ENCODE measurements around the gene TMEM50B. TPM values are rescaled to one million over a fixed set of nuclear protein-coding genes. Genes with fewer than 3 reads are reported as not detected.
"Not testable (repeated sequence)": the region's sequence is repeated elsewhere in the genome, so short reads cannot be mapped to it uniquely, and the experiment has no call there.

The TMEM50B gene
- total RNA-seq, 1 donor from 2014 or later, result 16.4 TPM

DNA sequence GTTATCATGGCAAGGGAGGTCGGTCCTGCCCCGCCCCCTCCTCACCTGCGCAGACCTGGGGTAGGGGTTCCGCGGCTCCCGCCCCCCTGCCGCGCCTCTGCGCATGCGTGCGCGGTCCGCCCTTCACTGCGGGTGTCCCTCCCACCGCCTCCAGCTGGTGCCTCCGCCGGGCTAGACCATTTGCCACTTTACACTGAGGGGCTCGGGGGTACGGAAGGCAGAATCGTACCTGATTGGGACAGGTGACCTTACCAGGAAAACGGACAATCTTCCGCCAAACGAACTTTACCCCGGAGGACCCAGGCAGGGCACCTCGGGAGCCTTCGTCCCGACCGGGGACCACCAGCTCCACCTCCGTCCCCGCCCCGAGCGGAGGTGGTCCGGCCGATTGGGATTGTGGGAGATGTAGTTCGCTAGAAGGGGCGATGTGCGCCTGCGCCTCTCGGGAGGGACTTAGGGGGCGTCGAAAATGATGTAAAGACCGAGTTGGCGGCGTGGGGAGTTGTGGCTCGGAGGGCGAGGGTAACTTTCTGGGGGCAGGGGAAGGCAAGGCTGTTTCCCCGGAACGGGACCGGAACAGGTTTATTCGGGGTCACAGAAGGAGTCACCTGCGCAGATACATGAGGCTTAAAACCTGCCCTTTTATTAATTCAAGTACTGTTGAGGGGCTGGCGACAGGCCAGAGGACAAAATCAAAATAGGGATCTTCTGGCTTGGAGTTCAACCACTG, 11.8 kb upstream of the TMEM50B start, which contains the start of gene DNAJC28:
TSS of gene DNAJC28 (minus strand) at position 344 of the 730 bp plus-strand sequence. CDS start 2,323 bp downstream, outside the sequence.
- Mint-ChIP-seq H3K4me3 (peak within 1 kb of the TSS; percentile 84), H3K27ac (peak within 1 kb of the TSS; percentile 72), H3K4me1 (peaks cover 10% of the 10 kb centered on the region), H3K27me3 (peaks cover 18% of the 10 kb centered on the region), H3K36me3 (ENCODE audit: low read depth) (no peaks in the 10 kb centered on the region), H3K9me3 (no peaks in the 10 kb centered on the region)
- DNase-seq, result peak; percentile 98
- intact Hi-C loops (cut with micrococcal nuclease), result loop anchor here (1.0 to 5.0 kb wide), 4 partner anchors 12 to 150 kb away; partner anchors contain the start of genes CRYZL1, DONSON, GART and TMEM50B

DNA sequence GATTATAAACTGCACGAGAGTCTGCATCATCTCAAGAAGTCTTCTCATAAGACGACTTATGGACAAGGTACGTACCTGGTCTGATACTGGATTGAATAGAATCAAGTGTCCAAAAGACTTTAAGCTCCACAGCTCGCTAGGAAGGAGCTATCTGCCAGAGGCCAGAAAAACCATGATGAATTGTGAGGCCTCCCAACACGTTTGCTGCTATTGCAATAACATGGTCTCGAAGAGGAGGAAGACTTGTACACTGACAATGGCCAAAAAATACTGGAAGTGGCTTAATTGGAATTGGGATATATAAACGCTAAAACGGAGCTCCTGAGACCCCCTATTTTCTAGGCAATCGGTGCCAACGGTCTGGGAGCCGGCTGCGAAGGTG, 11.2 kb upstream of the TMEM50B start:
- Mint-ChIP-seq H3K4me3 (peak overlapping the region; percentile 84), H3K4me1 (peaks cover 10% of the 10 kb centered on the region), H3K27me3 (peaks cover 15% of the 10 kb centered on the region), H3K36me3 (ENCODE audit: low read depth) (no peaks in the 10 kb centered on the region), H3K27ac (peak overlapping the region; percentile 13), H3K9me3 (no peaks in the 10 kb centered on the region)
- intact Hi-C loops (cut with micrococcal nuclease), result loop anchor here (1.0 to 5.0 kb wide), 4 partner anchors 12 to 150 kb away; partner anchors contain the start of genes CRYZL1, DONSON, GART and TMEM50B
- DNase-seq, result no peak

DNA sequence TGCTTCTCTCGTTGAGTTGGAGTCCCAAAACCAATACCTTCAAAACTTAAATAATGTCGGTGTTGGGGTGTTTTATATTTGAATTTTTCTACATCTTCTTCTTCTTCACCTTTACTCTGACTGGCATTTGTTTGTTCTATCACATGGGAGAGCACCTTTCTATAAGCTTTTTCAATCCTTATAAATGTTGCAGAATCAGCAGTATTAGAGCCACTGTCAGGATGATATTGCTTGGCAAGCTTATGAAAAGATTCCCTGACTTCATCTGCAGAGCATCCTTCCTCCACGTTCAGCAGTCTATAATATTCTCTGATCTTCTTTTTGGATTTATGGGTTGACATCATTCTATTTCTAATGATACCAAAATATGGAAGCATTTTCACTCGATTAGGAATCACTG, 9.2 kb upstream of the TMEM50B start:
- peaks cover 15% of the 10 kb centered on the region for H3K27me3 Mint-ChIP-seq
- H3K36me3 Mint-ChIP-seq (ENCODE audit: low read depth), result no peaks in the 10 kb centered on the region
- DNase-seq, result no peak
- intact Hi-C loops (cut with micrococcal nuclease), result loop anchor here (10.0 kb wide), 1 partner anchor 714 kb away; the partner anchor contains the start of gene PAXBP1
- H3K27ac Mint-ChIP-seq, result no peak overlapping the region
- H3K4me1 Mint-ChIP-seq, result peaks cover 10% of the 10 kb centered on the region
- no peaks in the 10 kb centered on the region for H3K9me3 Mint-ChIP-seq
- no peak overlapping the region for H3K4me3 Mint-ChIP-seq

DNA sequence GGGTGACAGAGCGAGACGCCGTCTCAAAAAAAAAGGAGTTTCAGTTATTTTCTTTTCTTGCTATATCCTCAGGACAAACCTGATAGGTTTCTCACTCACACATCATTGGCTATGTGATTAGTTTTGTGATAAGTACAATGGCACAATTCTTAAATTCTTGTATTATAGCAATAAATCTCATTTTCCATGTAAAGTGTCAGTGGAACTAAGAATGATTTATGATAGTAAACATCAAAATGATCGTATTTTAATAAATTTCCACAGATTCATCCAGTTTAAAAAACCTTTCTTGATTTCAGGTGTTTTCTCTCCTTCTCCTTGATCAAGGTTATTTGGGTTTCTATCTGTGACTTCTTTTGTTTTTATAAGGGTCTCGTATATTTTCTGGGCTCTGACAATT, 8.2 kb upstream of the TMEM50B start:
- no peak for DNase-seq
- Mint-ChIP-seq H3K27me3 (peaks cover 18% of the 10 kb centered on the region), H3K4me1 (peaks cover 10% of the 10 kb centered on the region), H3K9me3 (no peaks in the 10 kb centered on the region), H3K27ac (no peak overlapping the region), H3K36me3 (ENCODE audit: low read depth) (no peaks in the 10 kb centered on the region), H3K4me3 (no peak overlapping the region)
- intact Hi-C loops (cut with micrococcal nuclease), result loop anchor here (10.0 kb wide), 1 partner anchor 713 kb away; the partner anchor contains the start of gene PAXBP1

DNA sequence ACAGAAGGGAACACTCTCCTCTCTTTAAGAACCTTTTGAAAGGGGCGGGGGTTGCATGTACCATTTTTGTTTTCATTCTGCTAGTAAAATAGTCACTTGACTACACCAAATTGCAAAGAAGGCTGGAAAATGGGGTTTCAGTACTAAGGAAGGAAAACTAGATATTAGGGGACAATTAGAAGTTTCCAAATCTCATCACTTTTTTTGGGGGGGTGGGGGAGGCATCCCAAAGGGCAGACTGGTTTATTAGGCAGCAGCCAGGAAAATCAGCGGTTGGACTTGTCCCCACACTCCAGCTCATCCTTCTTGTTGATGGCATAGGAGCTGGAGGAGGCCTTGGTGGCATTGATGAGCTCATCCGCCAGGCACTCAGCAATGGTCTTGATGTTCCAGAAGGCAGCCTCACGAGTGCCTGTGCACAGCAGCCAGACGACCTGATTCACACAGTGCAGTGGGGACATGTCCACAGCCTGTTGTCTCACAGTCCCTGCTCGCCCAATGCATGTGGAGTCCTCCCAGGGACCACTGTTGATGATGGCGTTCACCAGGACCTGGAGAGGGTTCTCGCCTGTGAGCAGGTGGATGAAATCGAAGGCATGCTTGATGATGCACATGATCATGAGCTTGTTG, 1.7 kb upstream of the TMEM50B start:
- Mint-ChIP-seq H3K36me3 (ENCODE audit: low read depth) (no peaks in the 10 kb centered on the region), H3K9me3 (no peaks in the 10 kb centered on the region), H3K27ac (no peak overlapping the region), H3K4me1 (peaks cover 15% of the 10 kb centered on the region), H3K27me3 (peaks cover 14% of the 10 kb centered on the region), H3K4me3 (peak overlapping the region; percentile 93)
- DNase-seq, result no peak
- intact Hi-C loops (cut with micrococcal nuclease), result loop anchor here (10.0 kb wide), 1 partner anchor 707 kb away; the partner anchor contains the start of gene PAXBP1

DNA sequence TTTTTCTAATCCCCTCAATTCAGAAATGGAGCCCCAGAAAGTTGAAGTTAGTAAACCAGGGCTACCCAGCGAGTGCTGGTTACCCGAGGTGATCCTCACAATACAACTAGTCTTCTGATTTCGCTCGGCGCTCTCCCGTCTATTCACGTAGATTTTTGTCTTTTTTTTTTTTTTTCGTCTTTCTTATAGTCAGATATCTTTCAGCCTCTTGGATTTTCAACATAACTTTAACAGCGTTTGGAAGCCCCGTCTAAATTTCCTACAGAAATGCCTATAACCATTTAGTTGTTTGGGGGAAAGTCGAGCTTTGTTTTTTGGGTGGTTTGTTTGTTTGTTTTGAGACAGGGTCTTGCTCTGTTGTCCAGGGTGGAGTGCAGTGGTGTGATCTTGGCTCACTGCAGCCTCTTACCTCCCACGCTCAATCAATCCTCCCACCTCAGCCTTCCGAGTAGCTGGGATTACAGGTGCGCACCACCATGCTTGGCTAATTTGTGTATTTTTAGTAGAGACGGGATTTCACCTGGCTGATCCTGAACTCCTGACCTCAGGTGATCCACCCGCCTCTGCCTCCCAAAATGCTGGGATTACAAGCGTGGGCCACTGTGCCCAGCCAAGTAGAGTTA, 818 bp upstream of the TMEM50B start:
- no peaks in the 10 kb centered on the region for H3K36me3 Mint-ChIP-seq (ENCODE audit: low read depth)
- no peak for DNase-seq

DNA sequence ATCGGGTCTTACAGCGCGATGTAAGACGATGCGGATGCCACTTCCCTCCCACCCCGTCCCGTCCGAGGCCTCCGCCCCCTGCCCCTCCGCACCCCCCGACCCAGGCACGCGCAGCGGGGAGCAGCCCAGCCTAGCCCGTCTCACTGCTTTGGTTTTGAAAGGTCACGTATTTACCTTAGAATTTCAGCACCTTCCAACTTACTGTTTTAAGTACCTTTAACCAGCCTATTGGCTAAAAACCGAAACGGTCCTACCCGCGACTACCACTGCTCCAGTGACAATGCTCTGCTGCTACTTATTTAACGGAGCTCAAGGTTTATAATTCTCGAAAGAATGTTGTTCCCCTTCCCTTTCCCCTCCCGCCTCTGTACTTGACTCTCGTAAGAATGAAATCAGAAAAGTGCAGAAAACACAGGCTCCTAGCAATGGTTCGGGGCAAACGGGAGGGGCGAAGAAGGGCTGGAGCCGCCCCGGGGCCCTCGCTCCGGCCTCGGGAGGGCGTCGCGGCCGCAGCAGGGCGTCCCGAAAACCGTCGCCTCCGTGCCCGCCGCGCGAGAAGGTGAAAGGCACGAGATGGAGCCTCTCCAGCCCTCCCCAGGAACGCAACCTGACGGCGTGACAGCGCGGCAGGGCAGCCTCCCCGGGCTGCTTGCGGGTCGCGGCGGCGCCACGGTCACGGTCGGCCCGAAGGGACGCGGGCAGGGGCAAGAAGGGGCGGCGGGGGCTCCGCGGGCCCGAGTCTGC, 667 bp downstream of the TMEM50B start:
- Mint-ChIP-seq H3K27ac (peak overlapping the region; percentile 83), H3K9me3 (no peaks in the 10 kb centered on the region), H3K4me3 (peak overlapping the region; percentile 93), H3K27me3 (peaks cover 10% of the 10 kb centered on the region), H3K36me3 (ENCODE audit: low read depth) (no peaks in the 10 kb centered on the region), H3K4me1 (peaks cover 15% of the 10 kb centered on the region)
- intact Hi-C loops (cut with micrococcal nuclease), result loop anchor here (1.0 to 5.0 kb wide), 6 partner anchors 12 to 866 kb away; partner anchors contain the start of genes CFAP298, CRYZL1, DNAJC28 and GART
- DNase-seq, result peak; percentile 84

More for the DNA sequence above, 818 bp upstream of the TMEM50B start:
- H3K27ac Mint-ChIP-seq, result peak overlapping the region; percentile 93
- H3K4me1 Mint-ChIP-seq, result peaks cover 15% of the 10 kb centered on the region
- peaks cover 14% of the 10 kb centered on the region for H3K27me3 Mint-ChIP-seq
- intact Hi-C loops (cut with micrococcal nuclease), result loop anchor here (10.0 kb wide), 1 partner anchor 706 kb away; the partner anchor contains the start of gene PAXBP1
- H3K4me3 Mint-ChIP-seq, result peak overlapping the region; percentile 93
- no peaks in the 10 kb centered on the region for H3K9me3 Mint-ChIP-seq

DNA sequence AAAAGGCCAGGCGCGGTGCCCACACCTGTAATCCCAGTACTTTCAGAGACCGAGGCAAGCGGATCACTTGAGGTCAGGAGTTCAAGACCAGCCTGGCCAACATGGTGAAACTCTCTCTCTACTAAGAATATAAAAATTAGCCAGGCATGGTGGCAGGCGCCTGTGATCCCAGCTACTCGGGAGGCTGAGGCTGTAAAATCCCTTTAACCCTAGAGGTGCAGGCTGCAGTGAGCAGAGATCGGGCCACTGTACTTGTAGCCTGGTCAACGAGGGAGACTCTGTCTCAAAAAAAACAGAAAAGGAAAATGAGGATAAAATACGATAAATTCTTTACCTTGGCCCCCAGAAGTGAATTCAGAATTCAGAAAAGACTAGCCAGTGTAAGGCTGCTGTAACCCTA, 1.6 kb downstream of the TMEM50B start:
- Mint-ChIP-seq H3K36me3 (ENCODE audit: low read depth) (no peaks in the 10 kb centered on the region), H3K4me3 (peak overlapping the region; percentile 93), H3K27me3 (peaks cover 6% of the 10 kb centered on the region), H3K9me3 (no peaks in the 10 kb centered on the region), H3K27ac (peak overlapping the region; percentile 83), H3K4me1 (peaks cover 15% of the 10 kb centered on the region)
- intact Hi-C loops (cut with micrococcal nuclease), result loop anchor here (2.0 to 5.0 kb wide), 4 partner anchors 43 to 865 kb away; partner anchors contain the start of genes CFAP298, CRYZL1 and SYNJ1
- DNase-seq, result no peak

DNA sequence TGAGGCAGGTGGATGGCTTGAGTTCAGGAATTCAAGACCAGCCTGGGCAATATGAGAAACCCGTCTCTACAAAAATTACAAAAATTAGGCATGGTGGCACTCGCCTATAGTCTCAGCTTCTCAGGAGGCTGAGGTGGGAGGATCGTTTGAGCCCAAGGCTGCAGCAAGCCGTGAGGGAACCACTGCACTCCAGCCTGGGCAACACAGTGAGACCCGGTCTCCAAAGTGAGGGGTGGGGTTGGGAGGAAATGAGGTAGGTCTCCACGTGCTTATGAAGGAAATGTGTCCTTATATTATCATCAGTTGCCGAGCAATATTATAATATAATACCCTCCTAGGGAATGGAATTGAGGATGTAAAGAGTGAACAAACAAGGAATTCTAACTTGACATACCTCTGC, 2.7 kb downstream of the TMEM50B start:
- intact Hi-C loops (cut with micrococcal nuclease), result loop anchor here (5.0 kb wide), 1 partner anchor 750 kb away; the partner anchor contains the start of gene SYNJ1
- Mint-ChIP-seq H3K27ac (no peak overlapping the region), H3K4me3 (peak overlapping the region; percentile 54)

DNA sequence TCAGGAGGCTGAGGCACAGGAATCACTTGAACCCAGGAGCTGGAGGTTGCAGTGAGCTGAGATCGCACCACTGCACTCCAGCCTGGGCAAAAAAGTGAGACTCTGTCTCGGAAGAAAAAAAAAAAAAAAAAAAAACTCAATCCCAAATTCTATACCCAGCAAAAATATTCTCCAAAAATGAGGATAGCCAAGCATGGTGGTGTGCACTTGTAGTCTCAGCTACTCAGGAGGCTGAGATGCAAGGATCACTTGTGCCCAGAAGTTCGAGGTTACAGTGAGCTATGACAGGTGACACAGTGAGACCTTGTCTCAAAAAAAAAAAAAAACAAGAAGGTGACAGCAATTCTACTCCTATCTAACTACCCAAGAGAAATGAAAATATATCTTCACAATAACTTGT, 6.4 kb downstream of the TMEM50B start:
- intact Hi-C loops (cut with micrococcal nuclease), result no loop called here
- Mint-ChIP-seq H3K4me1 (peaks cover 2% of the 10 kb centered on the region), H3K9me3 (no peaks in the 10 kb centered on the region), H3K36me3 (ENCODE audit: low read depth) (no peaks in the 10 kb centered on the region), H3K4me3 (no peak overlapping the region), H3K27ac (no peak overlapping the region), H3K27me3 (no peaks in the 10 kb centered on the region)
- DNase-seq, result no peak

More for the DNA sequence above, 2.7 kb downstream of the TMEM50B start:
- H3K36me3 Mint-ChIP-seq (ENCODE audit: low read depth), result no peaks in the 10 kb centered on the region
- H3K27me3 Mint-ChIP-seq, result no peaks in the 10 kb centered on the region
- H3K4me1 Mint-ChIP-seq, result peaks cover 15% of the 10 kb centered on the region
- H3K9me3 Mint-ChIP-seq, result no peaks in the 10 kb centered on the region
- DNase-seq, result no peak

DNA sequence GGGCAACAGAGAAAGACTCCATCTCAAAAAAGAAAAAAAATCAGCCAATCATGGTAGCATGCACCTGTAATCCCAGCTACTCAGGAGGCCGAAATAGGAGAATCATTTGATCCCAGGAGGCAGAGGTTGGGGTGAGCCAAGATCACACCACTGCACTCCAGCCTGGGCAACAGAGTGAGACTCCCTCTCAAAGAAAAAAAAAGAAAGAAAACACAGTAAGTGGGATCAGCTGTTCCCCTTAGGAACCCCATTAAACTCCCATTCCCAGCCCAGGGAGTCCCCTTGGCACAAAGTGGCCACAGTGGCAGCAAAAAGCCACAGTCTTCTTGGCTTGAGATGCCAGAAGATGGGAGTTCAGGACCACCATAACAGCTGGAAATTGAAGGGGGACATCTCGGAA, 9.1 kb downstream of the TMEM50B start:
- H3K4me1 Mint-ChIP-seq, result no peaks in the 10 kb centered on the region
- H3K27ac Mint-ChIP-seq, result no peak overlapping the region
- no peak overlapping the region for H3K4me3 Mint-ChIP-seq
- no peaks in the 10 kb centered on the region for H3K27me3 Mint-ChIP-seq
- DNase-seq, result no peak
- intact Hi-C loops (cut with micrococcal nuclease), result no loop called here
- no peaks in the 10 kb centered on the region for H3K36me3 Mint-ChIP-seq (ENCODE audit: low read depth)
- H3K9me3 Mint-ChIP-seq, result no peaks in the 10 kb centered on the region

DNA sequence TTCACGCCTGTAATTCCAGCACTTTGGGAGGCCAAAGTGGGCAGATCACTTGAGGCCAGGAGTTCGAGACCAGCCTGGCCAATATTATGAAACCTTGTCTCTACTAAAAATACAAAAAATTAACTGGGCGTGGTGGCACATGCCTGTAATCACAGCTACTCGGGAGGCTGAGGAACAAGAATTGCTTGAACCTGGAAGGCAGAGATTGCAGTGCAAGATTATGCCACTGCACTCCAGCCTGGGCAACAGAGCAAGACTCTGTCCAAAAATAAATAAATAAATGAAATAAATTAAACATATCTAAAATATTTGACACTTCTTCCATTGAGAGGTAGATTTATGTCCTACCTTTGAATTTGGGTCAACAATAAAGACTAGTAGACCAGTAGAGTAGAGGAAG, 10.6 kb downstream of the TMEM50B start:
- H3K4me1 Mint-ChIP-seq; H3K27ac Mint-ChIP-seq; intact Hi-C loops (cut with micrococcal nuclease); H3K9me3 Mint-ChIP-seq; H3K4me3 Mint-ChIP-seq; DNase-seq; H3K27me3 Mint-ChIP-seq; H3K36me3 Mint-ChIP-seq (ENCODE audit: low read depth): not testable (repeated sequence)
